Brain microvascular endothelial cell (primary cell): ENCODE data around the gene AGA.

ENCODE experiments used
- DNase-seq: peaks from one replicate; pipeline ENCODE4 v3.0.0-alpha.2; 2020
- H3K27ac ChIP-seq: fragments of 250-450 bp; sonication (Bioruptor Pico); 2 replicates; pipeline ENCODE4 v1.5.1; 2020; ENCODE audit warnings: mild to moderate bottlenecking, moderate library complexity
- H3K27me3 ChIP-seq: fragments of 250-450 bp; sonication (Bioruptor Pico); replicated peaks from 2 replicates; pipeline ENCODE4 v1.5.1; 2020; ENCODE audit warnings: mild to moderate bottlenecking
- H3K36me3 ChIP-seq: fragments of 250-450 bp; sonication (Bioruptor Pico); replicated peaks from 2 replicates; pipeline ENCODE4 v1.5.1; 2020; ENCODE audit warnings: mild to moderate bottlenecking
- H3K4me3 ChIP-seq: 2 replicates; pipeline ENCODE4 v1.5.1; 2011; ENCODE audit warnings: low read depth, mild to moderate bottlenecking, control low read depth, low read length, moderate library complexity
- CTCF ChIP-seq: IDR thresholded peaks from 2 replicates; pipeline ENCODE4 v1.5.1; 2011; ENCODE audit warnings: low read depth, mild to moderate bottlenecking, moderate library complexity, low read length, control low read depth, inconsistent platforms; ENCODE audit errors: missing control alignments
- in situ Hi-C: cut with HindIII; loops from 2 replicates; pipeline ENCODE4 v1.10.0; 2017; ENCODE audit warnings: low sequenced_read_pairs, low pct_ligation_motif_present

The AGA gene

GRCh38 chr4:177408023-177408422, 34.2 kb downstream of the AGA start:
- no peaks in the 10 kb centered on the region for H3K36me3 ChIP-seq
- H3K27ac ChIP-seq = no peak overlapping the region
- no peak for DNase-seq
- in situ Hi-C loops = no loop called here
- no peaks in the 10 kb centered on the region for H3K27me3 ChIP-seq
- TF ChIP-seq CTCF = no peak
- H3K4me3 ChIP-seq = no peak overlapping the region

GRCh38 chr4:177405508-177405907, 36.7 kb downstream of the AGA start:
- no peak for TF ChIP-seq CTCF
- Histone ChIP-seq H3K27me3 (no peaks in the 10 kb centered on the region), H3K27ac (no peak overlapping the region), H3K36me3 (no peaks in the 10 kb centered on the region), H3K4me3 (no peak overlapping the region)
- DNase-seq = no peak
- in situ Hi-C loops = no loop called here

GRCh38 chr4:177404986-177405385, 37.3 kb downstream of the AGA start:
- DNase-seq = no peak
- TF ChIP-seq CTCF = no peak
- no peaks in the 10 kb centered on the region for H3K36me3 ChIP-seq
- no peak overlapping the region for H3K27ac ChIP-seq
- no peaks in the 10 kb centered on the region for H3K27me3 ChIP-seq
- in situ Hi-C loops = no loop called here
- no peak overlapping the region for H3K4me3 ChIP-seq

- no peak for TF ChIP-seq CTCF
- in situ Hi-C loops = no loop called here
- DNase-seq = no peak
- no peak overlapping the region for H3K27ac ChIP-seq
- no peaks in the 10 kb centered on the region for H3K36me3 ChIP-seq
- H3K4me3 ChIP-seq = no peak overlapping the region
- no peaks in the 10 kb centered on the region for H3K27me3 ChIP-seq
Measured at GRCh38 chr4:177404342-177404741, 37.9 kb downstream of the AGA start.

- in situ Hi-C loops = no loop called here
Measured at GRCh38 chr4:177403746-177404145, 38.5 kb downstream of the AGA start.

More at GRCh38 chr4:177403746-177404145, 38.5 kb downstream of the AGA start:
- no peak for DNase-seq
- Histone ChIP-seq H3K27ac (no peak overlapping the region), H3K4me3 (no peak overlapping the region), H3K36me3 (no peaks in the 10 kb centered on the region), H3K27me3 (no peaks in the 10 kb centered on the region)
- no peak for TF ChIP-seq CTCF
